SK-N-DZ (cell line): ENCODE results near the gene RNASEH2B.

Experiments used
- DNase-seq: peaks from one replicate; pipeline ENCODE4 v3.0.0-alpha.2; 2015; ENCODE audit warnings: low spot score

Gene RNASEH2B

GRCh38 chr13:50936679-50937078, 27.1 kb downstream of the RNASEH2B start:
- DNase-seq = no peak

GRCh38 chr13:50940509-50940908, 30.9 kb downstream of the RNASEH2B start:
- DNase-seq = no peak

GRCh38 chr13:50941146-50941545, 31.6 kb downstream of the RNASEH2B start:
- DNase-seq = no peak

- no peak for DNase-seq
These were observed 33.2 kb downstream of the RNASEH2B start for GRCh38 chr13:50942630-50943311.

GRCh38 chr13:50945669-50946068, 36.1 kb downstream of the RNASEH2B start:
- no peak for DNase-seq

GRCh38 chr13:50948601-50949000, 39.0 kb downstream of the RNASEH2B start:
- DNase-seq = no peak

GRCh38 chr13:50950849-50951248, 41.3 kb downstream of the RNASEH2B start:
- DNase-seq = no peak

- no peak for DNase-seq
These were observed 41.8 kb downstream of the RNASEH2B start for GRCh38 chr13:50951366-50951765.

GRCh38 chr13:50955241-50955640, 45.6 kb downstream of the RNASEH2B start:
- no peak for DNase-seq

- no peak for DNase-seq
These were observed 46.2 kb downstream of the RNASEH2B start for GRCh38 chr13:50955798-50956197.

- no peak for DNase-seq
These were observed 48.0 kb downstream of the RNASEH2B start for GRCh38 chr13:50957620-50958019.

- DNase-seq = peak; percentile 42
These were observed 60.1 kb downstream of the RNASEH2B start for GRCh38 chr13:50969691-50970090.

GRCh38 chr13:50970956-50971355, 61.4 kb downstream of the RNASEH2B start:
- DNase-seq = no peak

- DNase-seq = no peak
These were observed 64.7 kb downstream of the RNASEH2B start for GRCh38 chr13:50974268-50974667.

- no peak for DNase-seq
These were observed 69.6 kb downstream of the RNASEH2B start for GRCh38 chr13:50979187-50979586.

GRCh38 chr13:50981686-50982085, 72.1 kb downstream of the RNASEH2B start:
- DNase-seq = no peak

- DNase-seq = peak; percentile 48
These were observed 79.9 kb downstream of the RNASEH2B start for GRCh38 chr13:50989476-50989875.

GRCh38 chr13:50990065-50990817, 80.7 kb downstream of the RNASEH2B start:
- DNase-seq = peak; percentile 26

- DNase-seq = peak; percentile 48
These were observed 81.4 kb downstream of the RNASEH2B start for GRCh38 chr13:50990818-50991506.

GRCh38 chr13:50991579-50992521, 82.3 kb downstream of the RNASEH2B start:
- DNase-seq = no peak

GRCh38 chr13:50993371-50993770, 83.8 kb downstream of the RNASEH2B start:
- DNase-seq = peak; percentile 20
